GM21786 (cell line): ENCODE results near the gene HSPG2.
"Not testable (repeated sequence)": the region's sequence is repeated elsewhere in the genome, so short reads cannot be mapped to it uniquely, and the experiment has no call there.

Experiments
- ATAC-seq: cut with Tn5 transposase; IDR thresholded peaks from one replicate; pipeline ENCODE4 v1.9.1; 2021; ENCODE audit not compliant: unreplicated experiment

HSPG2 gene

DNA sequence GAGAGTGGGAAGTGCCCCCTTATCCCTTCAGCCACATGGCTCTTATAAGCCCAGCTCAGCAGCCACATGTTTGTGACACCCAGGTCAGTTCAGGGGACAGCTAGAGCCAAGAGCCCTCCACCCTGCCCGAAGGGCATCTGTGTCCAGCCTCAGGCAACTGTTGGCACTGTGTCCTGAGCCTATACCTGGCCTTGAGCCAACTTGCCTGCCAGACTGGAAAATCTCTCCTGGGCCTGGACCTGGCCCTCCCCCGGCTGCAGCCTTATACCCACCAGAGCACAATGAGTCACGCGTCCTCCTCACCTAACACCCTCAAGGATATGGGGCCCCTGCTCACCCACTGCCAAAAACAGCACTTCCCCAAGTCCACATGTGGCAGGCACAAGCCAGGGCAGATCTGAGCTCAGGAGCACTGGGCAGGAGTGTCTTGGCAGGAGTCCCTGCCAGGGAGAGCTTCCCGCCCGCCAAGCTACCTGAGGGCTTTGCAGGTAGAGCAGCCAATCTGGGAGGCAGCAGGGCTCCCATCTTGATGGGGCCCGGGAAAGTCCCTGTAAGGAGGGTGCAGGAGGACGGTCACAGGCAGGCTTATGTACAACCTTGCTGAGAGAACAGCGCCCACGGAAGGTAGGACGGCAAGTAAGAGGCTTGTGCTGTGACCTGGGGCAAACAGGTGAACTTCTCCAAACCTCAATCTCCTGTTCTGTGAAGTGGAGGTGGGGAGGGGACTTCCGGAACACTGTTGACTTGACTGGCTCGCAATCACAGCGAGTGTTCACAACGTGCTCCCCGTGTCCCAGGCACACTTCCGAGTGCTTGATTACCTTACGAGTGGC is 19.8 kb upstream of the HSPG2 start:
- no peak for ATAC-seq

DNA sequence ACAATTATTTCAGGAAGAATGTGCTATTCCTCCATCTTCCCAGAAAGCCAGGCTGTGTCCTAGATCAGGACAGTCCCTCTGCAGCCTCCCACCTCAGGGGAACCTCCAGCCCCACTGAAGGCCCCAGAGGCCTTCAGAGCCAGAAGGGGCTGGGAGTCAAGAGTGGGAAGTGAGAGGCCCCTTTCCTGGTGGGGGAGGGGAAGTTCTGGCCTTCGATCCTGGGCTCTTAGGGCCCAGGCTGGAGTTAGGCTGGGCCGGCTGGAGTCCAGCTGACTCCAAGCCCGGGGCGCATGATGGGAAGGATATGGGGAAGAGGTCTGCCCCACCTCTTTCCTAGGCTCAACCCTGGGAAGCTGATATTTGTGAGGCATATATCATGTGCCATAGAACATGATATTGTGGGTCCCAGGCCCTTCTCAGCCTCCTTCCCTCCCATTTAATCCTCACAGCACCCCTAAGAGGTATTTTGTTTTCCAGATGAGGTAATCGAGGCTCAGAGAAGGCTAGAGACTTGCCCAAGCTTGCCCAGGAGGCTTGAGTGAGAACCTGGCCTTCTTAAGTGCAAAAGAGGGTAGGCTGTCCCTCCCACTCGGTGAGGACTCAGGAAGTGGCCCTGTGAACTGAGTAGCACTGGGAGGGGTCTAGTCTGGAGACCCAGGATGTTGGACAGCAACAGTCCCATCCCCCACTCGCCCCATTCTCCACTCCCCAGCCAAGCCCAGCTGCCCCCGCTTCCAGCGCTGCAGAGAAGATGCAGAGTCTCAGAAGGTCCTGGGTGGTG is 18.6 kb upstream of the HSPG2 start:
- no peak for ATAC-seq

DNA sequence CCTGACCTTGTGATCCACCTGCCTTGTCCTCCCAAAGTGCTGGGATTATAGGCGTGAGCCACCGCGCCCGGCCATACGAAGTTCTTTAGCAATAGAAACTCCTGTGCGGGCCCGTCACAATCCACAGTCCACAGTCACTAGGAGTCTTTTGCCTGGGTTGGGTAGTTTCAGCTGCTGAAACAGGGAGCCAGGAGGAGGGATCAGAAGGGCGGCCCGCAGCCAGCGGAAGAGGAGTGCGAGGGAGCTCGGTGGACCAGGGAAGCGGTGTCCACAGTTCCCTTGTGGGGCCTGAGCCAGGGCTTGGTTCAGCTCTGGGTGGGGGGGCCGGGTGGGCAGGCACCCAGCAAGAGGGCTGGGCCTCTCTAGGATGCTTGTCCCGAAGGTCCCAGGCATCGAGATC is 17.9 kb upstream of the HSPG2 start:
- no peak for ATAC-seq

DNA sequence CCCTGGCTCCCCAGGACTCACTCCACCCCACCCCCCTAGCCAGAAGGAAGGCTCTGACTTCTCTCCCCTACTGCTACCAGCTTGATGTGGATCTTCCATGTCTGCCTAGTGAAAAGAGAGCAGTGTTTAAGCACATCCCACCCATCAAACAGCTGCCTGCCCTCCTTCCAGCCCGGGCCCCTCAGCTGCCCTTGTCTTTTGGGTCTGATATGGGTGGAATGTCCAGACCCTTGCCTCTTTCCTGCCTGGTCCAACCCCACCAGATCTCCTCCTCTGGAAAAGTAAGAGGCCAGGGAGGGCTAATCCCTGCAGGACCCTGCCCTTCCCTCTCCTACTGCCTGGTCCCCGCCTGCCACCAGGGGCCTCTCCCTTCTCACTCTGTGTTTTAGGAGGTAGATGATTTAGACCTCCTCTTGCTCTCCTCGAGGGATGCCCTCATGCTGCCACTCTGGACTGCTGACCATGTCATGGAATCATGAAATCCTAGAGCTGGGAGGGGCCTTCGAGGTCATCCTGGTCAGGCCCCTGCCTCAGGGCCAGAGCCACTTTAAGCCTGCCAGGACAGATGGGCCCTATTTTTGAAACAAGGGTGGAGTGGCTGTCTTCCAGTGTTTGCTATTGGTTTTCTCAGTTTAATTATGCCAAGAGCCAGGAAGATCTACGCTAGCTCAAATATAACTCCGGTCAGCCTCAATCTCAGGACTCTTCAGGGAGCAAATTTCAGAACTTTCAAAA is 15.8 kb upstream of the HSPG2 start:
- ATAC-seq: no peak

DNA sequence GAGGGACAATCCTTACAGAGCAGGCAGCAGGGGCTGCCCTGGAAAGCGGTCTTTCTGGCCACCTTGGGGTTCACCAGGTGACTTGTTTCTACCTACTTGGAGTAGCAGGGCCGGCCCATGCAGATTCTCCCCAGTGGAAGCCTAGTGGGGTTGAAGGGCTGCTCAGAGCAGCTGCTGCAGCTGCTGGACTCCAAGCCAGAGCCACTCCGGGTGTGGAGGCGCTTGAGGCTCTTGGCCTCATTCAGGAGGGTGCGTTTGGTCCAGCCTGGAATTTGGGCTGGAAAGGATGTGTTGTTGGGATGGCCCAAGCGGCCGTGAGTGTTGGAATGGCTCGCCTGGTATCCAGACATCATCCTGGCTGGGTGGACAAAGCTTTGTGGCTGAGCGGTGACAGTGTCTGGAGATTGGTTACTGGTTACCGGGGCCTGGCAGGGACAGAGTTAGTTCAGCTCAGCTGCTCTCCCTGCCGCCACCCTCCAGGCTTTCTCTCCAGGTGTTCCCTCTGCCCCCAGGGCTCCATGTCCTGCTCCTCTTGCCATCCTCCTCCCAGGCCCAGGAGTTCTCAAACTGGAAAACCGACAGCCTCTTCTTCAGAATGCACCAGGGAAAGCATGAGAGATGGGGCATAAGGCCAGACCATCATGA is 14.2 kb upstream of the HSPG2 start:
- no peak for ATAC-seq

DNA sequence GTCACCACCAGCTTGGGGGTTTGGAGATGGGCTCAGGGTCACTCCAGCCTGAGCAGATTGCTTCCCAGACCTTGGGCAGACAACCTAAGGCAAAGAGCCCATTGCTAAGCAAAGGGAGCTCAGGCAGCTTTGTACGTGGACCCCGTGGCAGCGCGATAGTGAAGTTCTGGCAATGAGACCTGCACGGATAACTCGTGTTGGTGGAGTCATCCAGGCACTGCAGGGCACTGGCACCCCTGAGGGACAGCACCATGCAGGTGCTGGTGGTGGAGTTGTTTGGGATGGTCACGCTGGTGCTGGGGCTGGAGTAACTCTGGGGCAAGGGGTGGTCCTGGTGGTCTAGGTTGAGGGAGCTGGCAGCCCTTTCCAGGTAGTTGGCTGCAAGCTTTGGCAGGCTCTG is 13.6 kb upstream of the HSPG2 start:
- no peak for ATAC-seq

DNA sequence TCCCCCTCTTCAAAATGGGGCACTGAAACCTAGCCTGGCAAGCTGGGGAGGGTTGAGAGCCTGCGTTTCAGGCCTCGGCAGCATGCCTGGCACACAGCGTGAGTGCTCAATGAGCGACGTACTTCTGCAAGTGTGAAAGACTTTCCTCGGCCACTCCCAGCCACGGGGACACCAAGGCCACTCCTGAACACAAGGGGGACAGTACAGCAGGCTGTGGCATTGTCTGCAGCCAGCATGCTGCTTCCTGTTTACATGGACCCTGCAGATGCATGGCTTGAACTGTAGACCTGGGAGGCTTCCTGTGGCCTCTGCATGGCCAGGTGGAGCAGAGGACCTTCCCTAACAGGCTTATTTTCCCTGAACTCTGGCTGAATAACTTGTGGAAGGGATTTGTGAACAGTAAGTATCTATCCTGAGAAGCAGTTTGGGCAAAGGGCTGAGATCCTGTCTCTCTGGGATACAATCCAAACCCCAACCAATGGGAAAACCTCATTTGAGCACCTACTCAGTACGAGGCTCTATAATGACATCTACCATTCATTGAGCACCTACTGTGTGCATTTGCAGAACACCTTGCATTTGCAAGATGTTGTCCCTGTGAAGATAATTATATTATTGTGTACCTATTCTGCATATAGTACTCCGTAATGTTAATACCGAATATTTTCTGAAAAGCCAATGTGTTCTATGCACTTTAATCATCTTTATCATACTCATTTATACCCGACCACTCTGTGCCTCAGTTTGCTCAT is 9.9 kb upstream of the HSPG2 start:
- no peak for ATAC-seq

DNA sequence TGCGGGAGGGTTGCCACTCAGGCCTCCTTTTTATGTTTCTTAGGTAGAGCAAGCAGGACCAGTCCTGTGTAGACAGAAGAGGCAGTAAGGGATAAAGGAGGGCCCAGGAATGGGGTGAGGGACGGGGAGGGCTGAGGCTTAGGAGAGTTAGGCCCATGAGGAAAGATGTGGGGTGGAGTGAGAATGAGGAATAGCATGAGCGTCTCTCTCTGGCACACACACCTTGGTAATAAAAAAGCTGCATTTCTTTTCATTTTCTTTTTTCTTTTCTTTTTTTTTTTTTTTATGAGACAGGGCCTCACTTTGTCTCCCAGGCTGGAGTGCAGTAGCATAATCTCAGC is 7.6 kb upstream of the HSPG2 start:
- no peak for ATAC-seq

DNA sequence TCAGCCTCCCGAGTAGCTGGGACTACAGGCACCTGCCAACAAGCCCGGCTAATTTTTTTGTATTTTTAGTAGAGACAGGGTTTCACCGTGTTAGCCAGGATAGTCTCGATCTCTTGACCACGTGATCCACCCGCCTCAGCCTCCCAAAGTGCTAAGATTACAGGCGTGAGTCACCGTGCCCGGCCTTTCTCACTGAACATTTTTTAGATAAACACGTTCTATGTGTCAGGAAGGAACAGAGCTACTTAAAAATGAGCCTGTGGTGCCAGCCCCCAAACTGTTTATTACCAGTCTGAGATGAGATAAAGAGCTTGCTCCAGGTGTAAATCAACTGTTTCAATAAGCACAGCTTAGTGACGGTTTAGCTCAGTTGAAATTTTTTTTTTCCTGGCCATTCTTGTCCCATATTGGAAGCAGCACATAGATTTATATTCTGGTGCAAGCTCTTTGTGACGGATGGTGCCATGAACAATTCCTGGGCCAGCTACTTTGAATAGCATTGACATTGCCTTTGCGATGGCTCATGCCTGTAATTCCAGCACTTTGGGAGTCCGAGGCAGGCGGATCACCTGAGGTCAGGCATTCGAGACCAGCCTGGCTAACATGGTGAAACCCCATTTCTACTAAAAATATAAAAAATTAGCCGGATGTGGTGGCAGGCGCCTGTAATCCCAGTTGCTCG is 6.0 kb upstream of the HSPG2 start:
- not testable (repeated sequence) for ATAC-seq

DNA sequence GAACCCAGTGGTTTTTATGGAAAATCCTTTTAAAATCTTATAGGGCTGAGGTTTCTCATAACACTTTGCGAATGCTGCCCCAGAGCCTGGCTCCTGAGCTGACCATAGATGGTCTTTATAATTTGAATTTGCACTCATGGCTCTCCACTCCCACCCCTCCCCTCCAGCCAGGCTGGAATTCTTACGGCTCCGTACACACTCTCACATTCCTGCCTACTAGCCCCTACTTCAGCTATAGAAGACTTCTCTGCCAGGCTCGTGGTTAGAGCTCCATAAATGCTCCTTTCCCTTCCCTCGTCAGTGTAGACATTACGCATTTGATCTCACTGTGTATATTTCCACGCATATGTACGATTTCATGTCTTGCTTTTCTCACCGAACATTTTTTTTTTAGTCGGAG is 5.4 kb upstream of the HSPG2 start:
- ATAC-seq: no peak

DNA sequence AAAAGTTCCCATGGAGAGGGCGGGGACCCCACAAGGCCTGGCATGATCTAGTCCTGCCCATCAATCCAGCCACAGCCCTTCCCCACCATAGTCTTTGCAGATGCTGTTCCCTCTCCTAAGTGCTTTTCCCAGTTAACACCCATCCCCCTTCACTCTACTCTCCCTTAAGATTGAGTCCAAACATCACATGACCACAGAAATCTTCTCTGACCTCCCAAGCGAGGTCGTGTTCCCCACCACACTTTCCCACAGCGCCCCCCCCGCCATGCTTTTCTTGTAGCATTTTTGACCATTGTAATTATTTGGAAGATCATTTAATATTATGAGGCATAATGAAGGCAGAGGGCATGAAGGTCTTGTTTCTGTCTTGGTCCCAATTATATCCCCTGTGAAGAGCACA is 4.3 kb upstream of the HSPG2 start:
- ATAC-seq: no peak

DNA sequence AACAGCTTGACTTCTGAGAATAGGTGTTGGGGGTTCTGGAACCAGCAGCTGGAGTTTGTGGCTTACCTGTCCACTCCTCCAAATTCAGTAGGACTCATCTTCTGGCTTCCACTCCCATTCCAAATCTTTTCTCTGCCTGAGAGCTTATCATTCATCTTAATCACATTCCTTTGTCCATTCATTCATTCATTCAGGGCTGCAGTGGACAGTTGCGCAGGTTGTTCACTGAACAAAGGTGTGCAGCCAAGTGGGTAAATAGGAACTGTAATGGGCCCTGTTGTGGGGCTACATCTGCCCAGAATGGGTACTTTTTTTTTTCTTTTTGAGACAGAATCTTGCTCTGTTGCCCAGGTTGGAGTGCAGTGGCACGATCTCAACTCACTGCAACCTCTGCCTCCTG is 3.4 kb upstream of the HSPG2 start:
- ATAC-seq: no peak

DNA sequence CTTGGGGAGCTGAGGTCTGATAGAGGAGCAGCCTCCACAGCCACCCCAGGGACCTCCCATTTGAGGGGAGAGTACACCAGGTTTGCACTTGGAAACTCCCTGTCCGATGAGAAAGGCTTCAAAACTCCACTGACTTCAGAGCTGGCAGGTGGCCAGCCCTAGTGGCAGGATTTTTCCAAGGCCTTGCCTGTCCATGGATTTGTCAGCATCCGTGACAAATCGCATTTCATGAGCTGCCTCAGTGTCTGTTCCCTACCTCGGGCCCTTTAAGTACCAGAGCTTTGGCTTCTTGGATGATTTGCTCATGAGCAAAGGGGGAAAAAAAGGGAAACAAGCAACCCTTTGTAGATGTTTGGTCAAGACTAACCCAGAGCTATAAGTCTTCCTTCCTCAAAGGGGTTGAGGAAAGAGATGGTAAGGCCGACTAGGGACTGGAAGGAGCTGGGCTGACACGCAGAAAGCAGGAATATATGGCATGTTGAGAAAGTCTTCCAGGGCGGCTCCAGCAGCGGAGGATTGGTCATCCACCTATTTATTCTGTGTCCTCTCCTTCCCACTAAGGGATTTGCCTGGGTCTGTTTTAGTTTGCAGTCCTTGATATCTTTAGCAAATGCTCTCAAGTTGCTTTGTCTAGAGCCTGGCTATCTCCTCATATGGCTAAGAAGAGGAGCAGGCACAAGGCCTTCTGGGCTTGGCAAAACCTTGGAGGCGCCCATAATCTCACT is 2.7 kb upstream of the HSPG2 start:
- no peak for ATAC-seq

DNA sequence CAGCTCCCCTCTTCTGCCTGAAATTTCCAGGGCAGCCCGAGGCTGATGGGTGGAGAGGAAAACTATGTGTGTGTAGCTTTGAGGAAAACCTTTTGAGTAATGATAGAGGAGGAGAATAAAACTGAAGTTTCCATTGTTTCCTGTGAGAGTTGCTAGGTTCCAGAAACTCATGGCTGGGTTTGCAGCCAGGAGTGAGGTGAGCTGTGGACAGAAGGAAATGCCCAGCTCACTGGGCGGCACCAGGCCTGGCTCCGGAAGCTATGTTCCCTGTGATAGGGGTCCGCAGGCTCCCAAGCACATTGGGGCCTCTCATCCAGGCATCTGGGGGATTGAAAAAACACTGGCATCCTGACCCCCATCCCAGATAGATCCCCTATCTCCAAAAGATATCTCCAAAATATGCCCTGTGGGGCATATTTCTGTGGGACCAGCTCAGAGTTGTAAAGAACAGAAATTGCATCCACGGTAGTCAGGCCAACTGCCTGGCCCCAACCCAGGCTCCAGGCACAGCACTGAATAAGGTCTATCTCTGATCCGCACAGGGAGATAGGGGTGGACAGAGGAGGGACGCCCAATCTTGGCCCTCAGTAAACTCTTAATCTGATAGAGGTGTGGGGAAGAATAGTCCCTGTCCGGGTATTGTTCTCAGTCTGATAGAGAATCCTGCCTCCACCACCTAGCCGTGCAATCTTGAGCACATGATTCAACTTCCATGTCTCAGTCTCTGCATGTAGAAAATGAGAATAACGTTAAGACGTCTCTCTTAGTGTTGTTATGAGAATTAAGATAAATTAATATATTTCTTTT is 1.8 kb upstream of the HSPG2 start:
- no peak for ATAC-seq

DNA sequence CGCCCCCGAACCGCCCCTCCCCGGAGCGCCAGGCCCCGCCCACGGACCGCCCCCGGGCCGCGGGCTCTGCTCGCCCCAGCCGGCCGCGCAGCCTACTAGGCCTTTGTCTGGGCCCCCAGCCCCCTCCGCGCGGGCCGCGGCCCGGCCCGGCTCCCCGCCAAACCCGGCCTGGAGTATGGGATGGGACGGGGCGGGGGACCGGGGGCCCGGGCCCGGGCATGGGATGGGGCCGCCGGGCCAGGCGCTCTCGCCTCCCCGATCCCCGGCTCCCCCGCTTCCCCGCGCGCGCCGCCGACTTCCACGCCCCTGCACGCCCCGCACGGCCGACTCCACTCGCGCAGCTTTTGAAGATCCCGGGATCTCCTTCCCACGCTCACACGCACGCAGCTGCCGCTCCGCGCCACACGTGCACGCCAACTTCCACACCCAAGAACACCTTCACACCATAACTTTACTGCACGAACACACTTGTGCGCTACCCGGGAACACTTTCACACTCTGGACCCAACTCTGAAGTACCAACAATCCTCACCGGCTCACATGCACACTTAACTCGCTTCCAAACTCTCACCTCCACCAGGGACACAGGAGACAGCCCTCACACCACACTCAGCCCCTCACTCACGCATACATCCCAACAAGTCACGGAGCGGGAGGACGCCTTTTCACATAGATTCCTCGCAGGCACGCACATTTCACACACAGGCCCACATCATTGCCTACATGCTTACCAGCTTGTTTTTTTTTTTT is 437 bp upstream of the HSPG2 start:
- no peak for ATAC-seq

DNA sequence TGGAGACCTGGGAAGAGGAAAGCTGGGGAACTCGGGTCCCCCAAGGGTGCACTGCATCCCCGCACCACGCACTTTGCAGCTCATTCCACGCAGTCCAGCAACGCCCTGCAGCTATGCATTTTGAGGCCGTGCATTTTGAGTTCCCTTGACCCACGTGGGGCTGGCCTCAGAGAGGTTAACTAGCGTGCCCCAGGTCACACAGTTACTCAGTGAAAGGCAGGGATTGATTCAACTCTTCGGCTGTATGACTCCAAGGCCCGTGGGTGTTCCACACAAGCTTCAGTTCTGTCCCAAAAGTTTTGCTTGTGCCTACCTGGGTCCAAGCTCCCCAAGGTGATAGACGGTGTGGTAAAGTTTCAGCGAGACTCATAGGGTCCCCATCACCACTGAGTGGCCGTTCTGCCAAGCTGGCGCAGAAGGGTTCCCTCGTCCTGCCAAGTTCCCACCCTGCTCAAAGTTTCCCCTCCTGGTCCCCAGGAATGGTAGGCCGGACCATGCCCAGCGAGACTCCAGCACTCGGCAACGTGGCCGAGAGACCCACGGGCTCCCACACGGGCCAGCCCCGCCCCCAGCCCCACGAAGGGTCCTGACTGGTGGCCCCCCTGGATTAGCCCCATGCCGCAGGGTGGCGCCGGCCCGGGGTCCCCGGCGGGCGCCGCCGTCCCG is 611 bp downstream of the HSPG2 start:
- no peak for ATAC-seq

DNA sequence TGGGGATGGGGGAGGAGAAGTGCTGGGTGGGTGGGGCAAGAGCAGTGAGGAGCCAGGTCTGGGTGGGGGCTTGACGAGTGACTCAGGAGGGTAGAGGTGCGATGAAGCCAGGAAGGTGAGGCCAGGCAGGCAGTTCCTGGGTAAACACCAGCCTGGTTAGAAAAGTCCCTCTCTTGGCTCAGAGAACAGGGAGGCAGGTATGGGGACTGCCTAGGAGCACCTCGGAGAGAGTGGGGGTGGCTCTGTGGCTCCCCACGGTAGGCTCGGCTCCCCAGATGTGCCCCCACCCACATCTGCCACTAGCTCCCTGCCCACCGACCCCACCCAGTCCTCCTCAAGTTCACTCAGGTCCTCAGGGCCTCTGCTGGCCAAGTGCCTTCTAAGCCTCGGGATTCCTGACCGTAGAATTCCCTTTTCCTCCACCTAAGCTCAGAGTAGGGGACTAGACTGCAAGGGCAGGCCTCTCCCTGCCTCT is 1.2 kb downstream of the HSPG2 start:
- no peak for ATAC-seq
